HepG2 (cell line): Measurements from ENCODE around the gene RNGTT. TPM values are rescaled to one million over a fixed set of nuclear protein-coding genes. Genes with fewer than 3 reads are reported as not detected.

Source experiments
- ATAC-seq: fragments of 200-7000 bp; cut with Tn5 transposase; 3 replicates; pipeline ENCODE4 v1.9.1; 2020; ENCODE audit warnings: mild to moderate bottlenecking, moderate library complexity
- BruUV-seq: library from RNA; stranded (reverse); fragments of 400-500 nt; replicated peaks from 2 replicates; lab custom pipeline; 2021; lab: Mats Ljungman, UMichigan
- CTCF ChIA-PET: fragments of 300-600 bp; formaldehyde crosslinking; extraction: SDS; loops from one replicate; lab custom pipeline; 2021; ENCODE audit warnings: low total read pairs, inconsistent platforms, low intra/inter-chr PET ratio; lab: Yijun Ruan, JAX
- POLR2A ChIA-PET: fragments of 350-600 bp; sonication (Branson Sonifier 250); formaldehyde crosslinking; loops from one replicate; lab custom pipeline; 2020; ENCODE audit warnings: antibody characterized with exemption, inconsistent platforms; lab: Yijun Ruan, JAX
- DNase-seq: peaks from one replicate; pipeline ENCODE4 v3.0.0-alpha.2; 2015; ENCODE audit warnings: low spot score
- FAIRE-seq: peaks from 3 replicates; lab custom pipeline; 2011; peaks lifted over from hg19 to GRCh38; lab: Jason Lieb, UNC
- H2AFZ ChIP-seq: one replicate; pipeline ENCODE4 v1.6.1; 2011; ENCODE audit warnings: low read length, inconsistent platforms
- H3K27ac ChIP-seq: fragments of 300-600 bp; 3 replicates; pipeline ENCODE4 v1.8.0; 2011; ENCODE audit warnings: mixed run types, mild to moderate bottlenecking, mixed read lengths, low read length, inconsistent platforms; ENCODE audit not compliant: insufficient read depth; ENCODE audit errors: extremely low read length
- H3K27me3 ChIP-seq, 2 experiments: fragments of 200-600 bp in 1 of 2; 2 replicates in 1 of 2; 3 replicates in 1 of 2; pipeline versions ENCODE4 v1.6.0 to v1.8.0; 2011; ENCODE audit warnings: low read length in 2 of 2, mild to moderate bottlenecking in 2 of 2, moderate library complexity in 2 of 2, inconsistent platforms in 1 of 2; ENCODE audit not compliant: insufficient read depth in 2 of 2, control insufficient read depth in 1 of 2
- H3K36me3 ChIP-seq, 2 experiments: fragments of 200-600 bp in 1 of 2; replicated peaks in 1 of 2; 2 replicates in 1 of 2; 3 replicates in 1 of 2; pipeline versions ENCODE4 v1.5.1 to v1.8.0; 2011; ENCODE audit warnings: low read length in 2 of 2, inconsistent platforms in 1 of 2; ENCODE audit not compliant: insufficient read depth in 2 of 2, control insufficient read depth in 1 of 2
- H3K4me1 ChIP-seq: 2 replicates; pipeline ENCODE4 v1.5.1; 2012; ENCODE audit warnings: low read length, inconsistent platforms; ENCODE audit not compliant: insufficient read depth
- H3K4me2 ChIP-seq: 2 replicates; pipeline ENCODE4 v1.6.0; 2011; ENCODE audit warnings: low read depth, low read length, inconsistent platforms
- H3K4me3 ChIP-seq, 3 experiments: fragments of 200-600 bp in 1 of 3; sonication (generic), shearing (Covaris generic) in 1 of 3; replicated peaks in 1 of 3; 2 replicates each; pipeline ENCODE4 v1.5.1; 2011 to 2016; ENCODE audit warnings: low read length in 3 of 3, inconsistent platforms in 2 of 3, low read depth in 2 of 3, mild to moderate bottlenecking in 2 of 3, control low read depth in 1 of 3, mixed read lengths in 1 of 3; ENCODE audit not compliant: insufficient read depth in 1 of 3
- H3K79me2 ChIP-seq: one replicate; pipeline ENCODE4 v1.6.1; 2011; ENCODE audit warnings: low read length, inconsistent platforms; ENCODE audit not compliant: insufficient read depth
- H3K9ac ChIP-seq: 2 replicates; pipeline ENCODE4 v1.6.0; 2011; ENCODE audit warnings: mild to moderate bottlenecking, low read depth, low read length, inconsistent platforms; ENCODE audit not compliant: insufficient read depth
- H3K9me3 ChIP-seq: 2 replicates; pipeline ENCODE4 v1.5.1; 2012; ENCODE audit warnings: mild to moderate bottlenecking, low read length
- H4K20me1 ChIP-seq: 2 replicates; pipeline ENCODE4 v1.6.0; 2011; ENCODE audit warnings: inconsistent platforms, mild to moderate bottlenecking, low read length, moderate library complexity; ENCODE audit not compliant: insufficient read depth
- BCL6 ChIP-seq: IDR thresholded peaks from 2 replicates; pipeline ENCODE4 v1.6.1; 2016; ENCODE audit warnings: missing genetic modification reagents, missing compliant biosample characterization
- KAT7 ChIP-seq: IDR thresholded peaks from 2 replicates; pipeline ENCODE4 v1.6.1; 2018; ENCODE audit warnings: borderline replicate concordance, missing compliant biosample characterization
- MAFF ChIP-seq: IDR thresholded peaks from 2 replicates; pipeline ENCODE4 v1.6.1; 2011; ENCODE audit warnings: low read depth, low read length, improper control_type of control experiment
- MED8 ChIP-seq: sonication (generic); formaldehyde crosslinking; IDR thresholded peaks from 2 replicates; pipeline ENCODE4 v1.8.1; 2023; ENCODE audit warnings: mild to moderate bottlenecking, missing genetic modification reagents; ENCODE audit not compliant: insufficient replicate concordance
- PRDM10 ChIP-seq: sonication (generic); formaldehyde crosslinking; IDR thresholded peaks from 2 replicates; pipeline ENCODE4 v1.4.0; 2020; ENCODE audit warnings: low read depth, missing genetic modification reagents
- RBM22 ChIP-seq: fragments of 200-400 bp; formaldehyde crosslinking; optimal IDR thresholded peaks from 2 replicates; pipeline ENCODE3; 2017; ENCODE audit warnings: mild to moderate bottlenecking, low read length, moderate library complexity
- RFXANK ChIP-seq: IDR thresholded peaks from 2 replicates; pipeline ENCODE4 v1.6.1; 2016
- SYNCRIP ChIP-seq: fragments of 200-400 bp; formaldehyde crosslinking; IDR thresholded peaks from 2 replicates; pipeline ENCODE4 v1.6.1; 2018; ENCODE audit warnings: mild to moderate bottlenecking, low read depth, low read length; ENCODE audit not compliant: insufficient read depth
- ZBTB25 ChIP-seq: IDR thresholded peaks from 2 replicates; pipeline ENCODE4 v1.6.1; 2018; ENCODE audit warnings: missing genetic modification reagents
- ZFP82 ChIP-seq: sonication (generic); formaldehyde crosslinking; IDR thresholded peaks from 2 replicates; pipeline ENCODE4 v1.5.1; 2020; ENCODE audit warnings: mild to moderate bottlenecking, missing genetic modification reagents, borderline replicate concordance
- ZMYM2 ChIP-seq: sonication (generic); formaldehyde crosslinking; IDR thresholded peaks from 2 replicates; pipeline ENCODE4 v1.8.0; 2022; ENCODE audit warnings: mild to moderate bottlenecking, missing genetic modification reagents
- ZNF225 ChIP-seq: sonication (generic); formaldehyde crosslinking; IDR thresholded peaks from 2 replicates; pipeline ENCODE4 v1.4.0; 2020; ENCODE audit warnings: mild to moderate bottlenecking, missing genetic modification reagents
- ZNF253 ChIP-seq: sonication (generic); formaldehyde crosslinking; IDR thresholded peaks from 2 replicates; pipeline ENCODE4 v1.8.0; 2022; ENCODE audit warnings: mild to moderate bottlenecking, missing genetic modification reagents, borderline replicate concordance
- ZNF512 ChIP-seq: sonication (generic); formaldehyde crosslinking; IDR thresholded peaks from 2 replicates; pipeline ENCODE4 v1.4.0; 2020; ENCODE audit warnings: mild to moderate bottlenecking, missing genetic modification reagents
- ZNF678 ChIP-seq: sonication (generic); formaldehyde crosslinking; IDR thresholded peaks from 2 replicates; pipeline ENCODE4 v1.4.0; 2020; ENCODE audit warnings: mild to moderate bottlenecking, missing genetic modification reagents
- WGBS: methylation state at CpG from one replicate; pipeline ENCODE4 v1.1.6; 2017; ENCODE audit warnings: low lambda C conversion rate; 5-methylcytosine and 5-hydroxymethylcytosine counted together
- in situ Hi-C: cut with HindIII; loops from 2 replicates; pipeline ENCODE4 v1.10.0; 2017; ENCODE audit warnings: low pct_unique_long_range_greater_than_20kb; ENCODE audit not compliant: extremely low pct_ligation_motif_present
- intact Hi-C: fragments of 100-400 bp; cut with micrococcal nuclease; formaldehyde crosslinking; loops from one replicate; pipeline ENCODE4 v1.10.0; 2022; ENCODE audit not compliant: unreplicated experiment
- polyA plus RNA-seq, 8 experiments: library from polyadenylated mRNA; depleted of rRNA in 3 of 8; stranded (reverse) in 7 of 8; unstranded in 1 of 8; fragments of >200 nt; fragmentation: Illumina TruSeq in 4 of 8; extraction: Trizol in 4 of 8; gene quantifications; 2 replicates each; pipeline versions ENCODE4 v1.2.1 to v1.2.3, GENCODE V29; 2011 to 2016; ENCODE audit warnings: low read depth in 4 of 8, missing spikeins in 1 of 8, mixed read lengths in 1 of 8; ENCODE audit not compliant: insufficient read depth in 1 of 8
- total RNA-seq, 5 experiments: library from RNA; depleted of rRNA; stranded (reverse); fragments of >200 nt; fragmentation: Illumina TruSeq; extraction: Trizol; gene quantifications; 2 replicates each; pipeline ENCODE4 v1.2.3, GENCODE V29; 2016; ENCODE audit warnings: low read depth in 1 of 5

RNGTT gene
- total and polyA plus RNA-seq, 2 of the 13 experiments (the other 11 are each of a cell fraction or from before 2014, with no cell fraction given), result 6.0 to 22.6 TPM

GRCh38 chr6:88705601-88706000 lies 257.8 kb downstream of the RNGTT start:
- H3K9ac ChIP-seq, result no peak overlapping the region
- no peak for DNase-seq
- ChIA-PET CTCF (no interaction called here), POLR2A (no interaction called here)
- FAIRE-seq, result no peak
- intact Hi-C loops, result no loop called here
- TF ChIP-seq ZNF225 (no peak), RBM22 (no peak), KAT7 (CRISPR knock-in tag) (no peak), ZNF253 (CRISPR knock-in tag) (no peak), ZFP82 (CRISPR knock-in tag) (no peak), MED8 (CRISPR knock-in tag) (no peak), ZNF678 (CRISPR knock-in tag) (no peak)
- TF ChIP-seq, all 625 proteins: peak for 0
- Histone ChIP-seq H3K36me3 (no peaks in the 10 kb centered on the region), H3K4me3 (no peak overlapping the region), H3K27ac (no peak overlapping the region), H3K9me3 (no peaks in the 10 kb centered on the region), H2AFZ (no peak overlapping the region), H3K4me1 (peaks cover 30% of the 10 kb centered on the region), H3K27me3 (no peaks in the 10 kb centered on the region), H3K79me2 (no peaks in the 10 kb centered on the region), H4K20me1 (no peaks in the 10 kb centered on the region), H3K4me2 (no peak overlapping the region)
- ATAC-seq, result no peak
- in situ Hi-C loops, result no loop called here
- BruUV-seq, result no TSS peak

GRCh38 chr6:88704980-88705379 lies 258.4 kb downstream of the RNGTT start:
- ChIA-PET CTCF (no interaction called here), POLR2A (no interaction called here)
- H3K4me2 ChIP-seq, result no peak overlapping the region
- no peaks in the 10 kb centered on the region for H4K20me1 ChIP-seq
- intact Hi-C loops, result no loop called here
- in situ Hi-C loops, result no loop called here
- no peak overlapping the region for H3K27ac ChIP-seq
- no peaks in the 10 kb centered on the region for H3K9me3 ChIP-seq
- no peak overlapping the region for H2AFZ ChIP-seq
- 91% methylated on average over 1 of the region's 1 CpG for WGBS
- FAIRE-seq (no peak), ATAC-seq (no peak), DNase-seq (no peak)
- H3K9ac ChIP-seq, result no peak overlapping the region
- no peak overlapping the region for H3K4me3 ChIP-seq
- H3K27me3 ChIP-seq, result no peaks in the 10 kb centered on the region
- BruUV-seq, result no TSS peak
- no peaks in the 10 kb centered on the region for H3K36me3 ChIP-seq
- H3K79me2 ChIP-seq, result no peaks in the 10 kb centered on the region
- H3K4me1 ChIP-seq, result peaks cover 24% of the 10 kb centered on the region
- TF ChIP-seq SYNCRIP, result no peak
- TF ChIP-seq BCL6 (CRISPR knock-in tag), result no peak
- no peak for TF ChIP-seq PRDM10 (CRISPR knock-in tag)
- no peak for TF ChIP-seq ZBTB25 (CRISPR knock-in tag)
- TF ChIP-seq MAFF, result no peak
- no peak for TF ChIP-seq ZMYM2 (CRISPR knock-in tag)
- TF ChIP-seq RFXANK (CRISPR knock-in tag), result no peak
- no peak for TF ChIP-seq ZNF512
